ENCODE measurements around the gene PLCXD3.

Gene PLCXD3

DNA sequence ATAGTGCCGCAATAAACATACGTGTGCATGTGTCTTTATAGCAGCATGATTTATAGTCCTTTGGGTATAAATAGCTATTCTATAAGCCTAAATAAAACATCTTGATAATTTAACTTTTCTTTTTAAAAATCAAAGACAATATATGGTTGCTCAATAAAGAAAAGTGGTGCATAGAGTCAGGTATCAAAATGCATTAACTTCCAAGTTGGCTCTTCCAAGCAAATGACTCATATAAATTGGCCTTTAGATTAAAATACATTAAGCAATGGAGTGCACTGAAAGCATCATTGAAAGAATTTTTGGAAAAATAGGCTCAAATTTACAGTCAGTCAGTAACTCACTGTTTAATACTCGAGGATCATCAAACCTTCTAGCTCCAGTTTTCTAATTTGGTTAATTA, 106.6 kb downstream of the PLCXD3 start:
- H3K4me3 Mint-ChIP-seq, result no peak overlapping the region
- no peaks in the 10 kb centered on the region for H3K27me3 Mint-ChIP-seq (ENCODE audit: low read depth, poor library complexity)
- TF ChIP-seq, protein P1, sequence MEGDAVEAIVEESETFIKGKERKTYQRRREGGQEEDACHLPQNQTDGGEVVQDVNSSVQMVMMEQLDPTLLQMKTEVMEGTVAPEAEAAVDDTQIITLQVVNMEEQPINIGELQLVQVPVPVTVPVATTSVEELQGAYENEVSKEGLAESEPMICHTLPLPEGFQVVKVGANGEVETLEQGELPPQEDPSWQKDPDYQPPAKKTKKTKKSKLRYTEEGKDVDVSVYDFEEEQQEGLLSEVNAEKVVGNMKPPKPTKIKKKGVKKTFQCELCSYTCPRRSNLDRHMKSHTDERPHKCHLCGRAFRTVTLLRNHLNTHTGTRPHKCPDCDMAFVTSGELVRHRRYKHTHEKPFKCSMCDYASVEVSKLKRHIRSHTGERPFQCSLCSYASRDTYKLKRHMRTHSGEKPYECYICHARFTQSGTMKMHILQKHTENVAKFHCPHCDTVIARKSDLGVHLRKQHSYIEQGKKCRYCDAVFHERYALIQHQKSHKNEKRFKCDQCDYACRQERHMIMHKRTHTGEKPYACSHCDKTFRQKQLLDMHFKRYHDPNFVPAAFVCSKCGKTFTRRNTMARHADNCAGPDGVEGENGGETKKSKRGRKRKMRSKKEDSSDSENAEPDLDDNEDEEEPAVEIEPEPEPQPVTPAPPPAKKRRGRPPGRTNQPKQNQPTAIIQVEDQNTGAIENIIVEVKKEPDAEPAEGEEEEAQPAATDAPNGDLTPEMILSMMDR (IDR thresholded peaks at IDR 0.05), result no peak
- DNase-seq, result no peak
- H3K9me3 Mint-ChIP-seq, result peaks cover 11% of the 10 kb centered on the region
- no peaks in the 10 kb centered on the region for H3K36me3 Mint-ChIP-seq (ENCODE audit: low read depth)
- no peak overlapping the region for H3K27ac Mint-ChIP-seq
- no peaks in the 10 kb centered on the region for H3K4me1 Mint-ChIP-seq

DNA sequence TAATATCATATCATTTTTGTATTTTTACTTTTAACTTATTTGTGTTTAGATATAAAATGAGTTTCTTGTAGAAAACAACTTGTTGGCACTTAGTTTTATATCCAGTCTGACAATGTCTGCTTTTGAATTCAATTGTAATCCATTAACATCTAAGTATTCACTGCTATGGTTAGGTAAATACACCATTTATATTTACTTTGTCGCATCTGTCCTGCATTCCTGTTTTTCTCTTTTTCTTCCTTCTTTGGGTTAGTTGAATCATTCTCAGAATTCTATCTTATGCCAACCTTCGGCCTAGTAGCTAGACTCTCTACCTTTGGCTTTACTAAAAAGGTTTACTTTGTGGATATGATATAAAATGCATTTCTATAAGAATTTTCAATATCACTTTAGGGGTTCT, 107.6 kb downstream of the PLCXD3 start:
- Mint-ChIP-seq H3K27me3 (ENCODE audit: low read depth, poor library complexity) (no peaks in the 10 kb centered on the region), H3K27ac (no peak overlapping the region), H3K36me3 (ENCODE audit: low read depth) (no peaks in the 10 kb centered on the region), H3K4me3 (no peak overlapping the region), H3K4me1 (no peaks in the 10 kb centered on the region), H3K9me3 (peaks cover 21% of the 10 kb centered on the region)
- DNase-seq, result no peak
- TF ChIP-seq, protein P1 (IDR thresholded peaks at IDR 0.05), result no peak

DNA sequence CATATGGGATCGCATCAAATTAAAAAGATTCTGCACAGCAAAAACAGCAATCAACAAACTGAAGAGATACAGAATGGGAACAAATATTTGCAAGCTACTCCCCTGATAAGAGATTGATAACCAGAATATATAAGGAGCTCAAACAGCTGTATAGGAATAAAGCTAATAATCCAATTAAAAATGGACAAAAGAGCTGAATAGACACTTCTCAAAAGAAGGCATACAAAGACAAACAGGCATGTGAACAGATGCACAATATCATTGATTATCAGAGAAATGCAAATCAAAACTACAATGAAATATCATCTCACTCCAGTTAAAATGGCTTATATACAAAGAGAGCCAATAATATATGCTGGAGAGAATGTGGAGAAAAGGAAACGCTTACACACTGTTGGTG, 110.6 kb downstream of the PLCXD3 start:
- H3K9me3 Mint-ChIP-seq, result peaks cover 43% of the 10 kb centered on the region
- TF ChIP-seq, protein P1 (IDR thresholded peaks at IDR 0.05), result no peak
- no peaks in the 10 kb centered on the region for H3K27me3 Mint-ChIP-seq (ENCODE audit: low read depth, poor library complexity)
- no peak overlapping the region for H3K27ac Mint-ChIP-seq
- H3K4me1 Mint-ChIP-seq, result no peaks in the 10 kb centered on the region
- H3K36me3 Mint-ChIP-seq (ENCODE audit: low read depth), result no peaks in the 10 kb centered on the region
- H3K4me3 Mint-ChIP-seq, result no peak overlapping the region
- DNase-seq, result no peak

DNA sequence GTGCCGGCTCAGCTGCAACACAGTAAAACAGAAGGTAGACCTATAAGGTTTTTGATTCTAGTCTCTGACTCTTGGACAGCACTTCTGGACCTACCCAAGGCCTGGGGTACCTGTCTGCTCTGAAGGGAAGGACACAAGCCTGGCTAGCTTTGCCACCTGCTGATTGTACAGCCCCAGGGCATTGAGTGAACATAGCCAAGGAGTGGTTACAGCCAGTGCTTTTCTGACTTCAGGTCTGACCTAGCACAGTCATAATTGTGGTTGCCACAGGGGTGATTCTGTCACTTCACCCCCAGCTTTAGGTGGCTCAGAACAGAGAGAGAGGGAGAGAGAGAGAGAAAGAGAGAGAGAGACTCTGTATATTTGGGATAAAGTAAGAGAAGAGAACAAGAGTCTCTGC, 118.4 kb downstream of the PLCXD3 start:
- Mint-ChIP-seq H3K27ac (no peak overlapping the region), H3K4me1 (no peaks in the 10 kb centered on the region), H3K36me3 (ENCODE audit: low read depth) (no peaks in the 10 kb centered on the region), H3K9me3 (peaks cover 28% of the 10 kb centered on the region), H3K27me3 (ENCODE audit: low read depth, poor library complexity) (no peaks in the 10 kb centered on the region), H3K4me3 (no peak overlapping the region)
- no peak for DNase-seq
- TF ChIP-seq, protein P1 (IDR thresholded peaks at IDR 0.05), result no peak

DNA sequence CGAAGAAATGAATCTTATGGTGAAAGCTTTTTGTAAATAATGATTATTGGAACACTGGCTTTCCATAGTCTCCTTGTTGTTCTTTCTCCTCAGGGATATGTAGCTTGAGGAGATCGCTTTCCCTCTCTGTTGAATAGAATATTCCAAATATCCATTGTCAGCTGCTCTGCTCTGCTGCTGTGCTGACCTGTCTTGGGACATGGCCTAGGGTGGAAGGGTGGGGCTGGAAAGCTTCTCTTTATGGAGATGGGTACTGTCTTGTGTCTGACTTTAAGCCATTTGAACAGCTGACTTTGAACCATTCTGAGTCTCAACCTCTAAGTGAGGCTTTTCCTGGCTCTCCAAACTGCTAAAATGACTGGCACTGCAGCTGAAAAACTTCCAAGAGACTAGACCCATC, 135.8 kb downstream of the PLCXD3 start:
- no peak for DNase-seq
- TF ChIP-seq, protein P1 (IDR thresholded peaks at IDR 0.05), result no peak
- Mint-ChIP-seq H3K4me1 (peaks cover 10% of the 10 kb centered on the region), H3K36me3 (ENCODE audit: low read depth) (no peaks in the 10 kb centered on the region), H3K27ac (no peak overlapping the region), H3K4me3 (no peak overlapping the region), H3K9me3 (peaks cover 4% of the 10 kb centered on the region), H3K27me3 (ENCODE audit: low read depth, poor library complexity) (peaks cover 8% of the 10 kb centered on the region)

DNA sequence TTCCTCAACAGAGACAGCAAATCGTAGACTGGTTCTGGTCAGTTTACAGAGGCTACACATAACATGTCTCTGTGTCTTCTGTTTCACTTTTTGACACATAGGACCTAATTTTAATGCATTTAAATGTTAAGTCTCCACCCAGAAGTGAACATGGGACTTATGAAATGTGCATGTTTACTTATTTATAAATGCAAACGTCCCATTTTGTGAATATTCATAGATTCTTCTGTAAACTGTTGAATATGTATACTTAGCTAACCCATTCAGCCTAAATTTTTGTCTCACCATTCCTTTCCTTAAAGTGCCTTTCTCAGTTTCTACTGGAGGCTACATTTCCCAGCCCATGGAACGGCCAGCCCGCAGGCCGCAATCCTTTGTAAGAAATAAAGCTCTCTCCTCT, 137.2 kb downstream of the PLCXD3 start:
- no peak for DNase-seq
- TF ChIP-seq, protein P1 (IDR thresholded peaks at IDR 0.05), result no peak
- Mint-ChIP-seq H3K27me3 (ENCODE audit: low read depth, poor library complexity) (peaks cover 8% of the 10 kb centered on the region), H3K9me3 (peaks cover 4% of the 10 kb centered on the region), H3K36me3 (ENCODE audit: low read depth) (no peaks in the 10 kb centered on the region), H3K27ac (no peak overlapping the region), H3K4me1 (peaks cover 10% of the 10 kb centered on the region), H3K4me3 (no peak overlapping the region)

Measured in nephron progenitor cell (in vitro differentiated cells).